K562 (cell line): ENCODE measurements around the gene RNLS. TPM values are rescaled to one million over a fixed set of nuclear protein-coding genes. Genes with fewer than 3 reads are reported as not detected.

Experiments
- ATAC-seq: fragments of 200-7000 bp; cut with Tn5 transposase; 3 replicates; pipeline ENCODE4 v1.9.1; 2020; ENCODE audit warnings: moderate library complexity
- BruUV-seq: library from RNA; stranded (reverse); fragments of 400-500 nt; replicated peaks from 2 replicates; lab custom pipeline; 2021; lab: Mats Ljungman, UMichigan
- CTCF ChIA-PET: fragments of 300-600 bp; formaldehyde crosslinking; extraction: SDS; loops from one replicate; lab custom pipeline; 2021; ENCODE audit warnings: low intra/inter-chr PET ratio; lab: Yijun Ruan, JAX
- POLR2A ChIA-PET: fragments of 300-600, 350-650 bp; sonication (Branson Sonifier 250); formaldehyde crosslinking; extraction: SDS; loops from one replicate; lab custom pipeline; 2021; ENCODE audit warnings: antibody characterized with exemption, inconsistent platforms; lab: Yijun Ruan, JAX
- DNase-seq, 4 experiments: peaks; one replicate each; pipeline versions ENCODE4 v3.0.0 to v3.0.0-alpha.2; 2011 to 2018; ENCODE audit warnings: low spot score in 3 of 4, mixed read lengths in 3 of 4; ENCODE audit errors: extremely low read depth in 1 of 4
- FAIRE-seq: peaks from 2 replicates; lab custom pipeline; 2011; peaks lifted over from hg19 to GRCh38; lab: Jason Lieb, UNC
- H2AFZ ChIP-seq: 2 replicates; pipeline ENCODE4 v1.6.0; 2011; ENCODE audit warnings: low read depth, low read length, control low read depth, inconsistent platforms
- H3K27ac ChIP-seq: fragments of 200-600 bp; 3 replicates; pipeline ENCODE4 v1.8.0; 2011; ENCODE audit warnings: low read depth, mild to moderate bottlenecking, control low read depth, inconsistent platforms, low read length, moderate library complexity, mixed read lengths; ENCODE audit errors: extremely low read depth
- H3K27me3 ChIP-seq, 2 experiments: fragments of 300-600 bp in 1 of 2; 2 replicates in 1 of 2; 3 replicates in 1 of 2; pipeline versions ENCODE4 v1.6.0 to v1.8.0; 2011; ENCODE audit warnings: inconsistent platforms in 2 of 2, low read length in 2 of 2, mild to moderate bottlenecking in 1 of 2, mixed read lengths in 1 of 2, moderate library complexity in 1 of 2; ENCODE audit not compliant: control insufficient read depth in 2 of 2, insufficient read depth in 2 of 2
- H3K36me3 ChIP-seq: fragments of 300-600 bp; 3 replicates; pipeline ENCODE4 v1.8.0; 2011; ENCODE audit warnings: mild to moderate bottlenecking, low read length, inconsistent platforms; ENCODE audit not compliant: control insufficient read depth, insufficient read depth
- H3K4me1 ChIP-seq, 2 experiments: fragments of 200-600 bp in 1 of 2; replicated peaks in 1 of 2; 2 replicates in 1 of 2; 3 replicates in 1 of 2; pipeline versions ENCODE4 v1.5.1 to v1.8.0; 2011; ENCODE audit warnings: inconsistent platforms in 2 of 2, low read length in 2 of 2, mild to moderate bottlenecking in 1 of 2, mixed read lengths in 1 of 2, moderate library complexity in 1 of 2; ENCODE audit not compliant: control insufficient read depth in 2 of 2, insufficient read depth in 2 of 2
- H3K4me2 ChIP-seq: 2 replicates; pipeline ENCODE4 v1.6.1; 2011; ENCODE audit warnings: low read length, control low read depth, inconsistent platforms, mixed read lengths; ENCODE audit not compliant: insufficient read depth
- H3K4me3 ChIP-seq: fragments of 200-600 bp; sonication (generic), shearing (Covaris generic); 2 replicates; pipeline ENCODE4 v1.5.1; 2016; ENCODE audit warnings: control low read depth, inconsistent platforms
- H3K79me2 ChIP-seq: fragments of 200-600 bp; 3 replicates; pipeline ENCODE4 v1.8.0; 2011; ENCODE audit warnings: low read length, inconsistent platforms; ENCODE audit not compliant: control insufficient read depth, insufficient read depth
- H3K9ac ChIP-seq, 2 experiments: 2 replicates each; pipeline versions ENCODE4 v1.6.0 to v1.6.1; 2011; ENCODE audit warnings: low read depth in 2 of 2, low read length in 2 of 2, control low read depth in 1 of 2, inconsistent platforms in 1 of 2, mild to moderate bottlenecking in 1 of 2, mixed read lengths in 1 of 2; ENCODE audit not compliant: insufficient read depth in 1 of 2
- H3K9me1 ChIP-seq: one replicate; pipeline ENCODE4 v1.6.0; 2011; ENCODE audit warnings: inconsistent platforms, mild to moderate bottlenecking, low read length, moderate library complexity; ENCODE audit not compliant: control insufficient read depth, insufficient read depth
- H3K9me3 ChIP-seq: replicated peaks from 2 replicates; pipeline ENCODE4 v1.5.1; 2011; ENCODE audit warnings: low read depth, low read length, inconsistent platforms; ENCODE audit not compliant: control insufficient read depth, insufficient read depth
- H4K20me1 ChIP-seq: replicated peaks from 2 replicates; pipeline ENCODE4 v1.6.1; 2011; ENCODE audit warnings: low read length, inconsistent platforms, mixed read lengths; ENCODE audit not compliant: control insufficient read depth, insufficient read depth
- CC2D1A ChIP-seq: fragments of 450-650 bp; IDR thresholded peaks from 2 replicates; pipeline ENCODE4 v1.6.1; 2017; ENCODE audit warnings: mild to moderate bottlenecking
- CCNT2 ChIP-seq: IDR thresholded peaks from 2 replicates; pipeline ENCODE4 v1.6.1; 2011; ENCODE audit warnings: borderline replicate concordance, low read depth, mild to moderate bottlenecking, moderate library complexity, mixed read lengths, low read length; ENCODE audit not compliant: insufficient read length; ENCODE audit errors: extremely low read depth
- FOXM1 ChIP-seq, 2 experiments: fragments of 450-650 bp in 1 of 2; sonication (generic) in 1 of 2; formaldehyde crosslinking in 1 of 2; IDR thresholded peaks; 2 replicates each; pipeline versions ENCODE4 v1.6.1 to v1.9.0; 2017 to 2022; ENCODE audit warnings: low read depth in 2 of 2, mild to moderate bottlenecking in 2 of 2, missing genetic modification reagents in 1 of 2, moderate library complexity in 1 of 2
- HDAC8 ChIP-seq: fragments of 450-650 bp; IDR thresholded peaks from 2 replicates; pipeline ENCODE4 v1.6.1; 2016; ENCODE audit warnings: mild to moderate bottlenecking, missing genetic modification characterization, moderate library complexity, missing compliant biosample characterization
- MAFK ChIP-seq: IDR thresholded peaks from 2 replicates; pipeline ENCODE4 v1.6.1; 2011; ENCODE audit warnings: low read length, improper control_type of control experiment
- MCM2 ChIP-seq: fragments of 450-650 bp; IDR thresholded peaks from 2 replicates; pipeline ENCODE4 v1.6.1; 2017; ENCODE audit warnings: low read depth, mild to moderate bottlenecking
- MYBL2 ChIP-seq, 2 experiments: fragments of 450-650 bp in 1 of 2; sonication (generic) in 1 of 2; formaldehyde crosslinking in 1 of 2; IDR thresholded peaks; 2 replicates each; pipeline versions ENCODE4 v1.6.1 to v1.8.1; 2017 to 2022; ENCODE audit warnings: borderline replicate concordance in 1 of 2, inconsistent platforms in 1 of 2, low read depth in 1 of 2, mild to moderate bottlenecking in 1 of 2, missing genetic modification reagents in 1 of 2, moderate library complexity in 1 of 2
- NR2C1 ChIP-seq, 2 experiments: fragments of 450-650 bp; IDR thresholded peaks; 2 replicates each; pipeline ENCODE4 v1.6.1; 2017; ENCODE audit warnings: mild to moderate bottlenecking in 2 of 2, antibody characterized with exemption in 1 of 2, inconsistent platforms in 1 of 2, missing compliant biosample characterization in 1 of 2, missing genetic modification characterization in 1 of 2
- RBM14 ChIP-seq: fragments of 200-400 bp; formaldehyde crosslinking; IDR thresholded peaks from 2 replicates; pipeline ENCODE4 v1.6.1; 2018; ENCODE audit warnings: low read depth, mild to moderate bottlenecking, low read length, moderate library complexity, borderline replicate concordance; ENCODE audit not compliant: insufficient read depth
- TAL1 ChIP-seq: fragments of 450-650 bp; IDR thresholded peaks from 2 replicates; pipeline ENCODE4 v1.6.1; 2016; ENCODE audit warnings: mild to moderate bottlenecking
- TBP ChIP-seq: optimal IDR thresholded peaks from 2 replicates; pipeline ENCODE3; 2011; ENCODE audit warnings: low read depth, low read length, improper control_type of control experiment
- TRIM28 ChIP-seq: fragments of 450-650 bp; IDR thresholded peaks from 2 replicates; pipeline ENCODE4 v1.6.1; 2017
- ZC3H11A ChIP-seq: IDR thresholded peaks from 2 replicates; pipeline ENCODE4 v1.6.1; 2012; ENCODE audit warnings: low read depth, low read length, improper control_type of control experiment
- ZFP1 ChIP-seq: fragments of 450-650 bp; formaldehyde crosslinking; IDR thresholded peaks from 2 replicates; pipeline ENCODE4 v1.4.0; 2020; ENCODE audit warnings: mild to moderate bottlenecking, mixed read lengths
- ZNF23 ChIP-seq: fragments of 250-450 bp; sonication (Bioruptor Pico); IDR thresholded peaks from 2 replicates; pipeline ENCODE4 v1.4.0; 2020; ENCODE audit warnings: mild to moderate bottlenecking
- ZNF3 ChIP-seq: fragments of 250-450 bp; sonication (Bioruptor Pico); IDR thresholded peaks from 2 replicates; pipeline ENCODE4 v1.5.0; 2021; ENCODE audit warnings: mild to moderate bottlenecking, moderate library complexity
- ZNF311 ChIP-seq: fragments of 250-450 bp; sonication (Bioruptor Pico); IDR thresholded peaks from 2 replicates; pipeline ENCODE4 v1.4.0; 2020; ENCODE audit warnings: mild to moderate bottlenecking, moderate library complexity
- WGBS: fragments of 100-300 bp; shearing (Covaris generic); methylation state at CpG from one replicate; pipeline ENCODE4 v1.1.6; 2016; ENCODE audit warnings: low coverage, mixed read lengths; ENCODE audit not compliant: insufficient coverage; ENCODE audit errors: missing lambda C conversion rate; 5-methylcytosine and 5-hydroxymethylcytosine counted together
- in situ Hi-C: fragments of 300-500 bp; cut with MboI; formaldehyde crosslinking; loops from 4 replicates; pipeline ENCODE4 v1.15.0; 2018; ENCODE audit warnings: inconsistent platforms, mixed read lengths
- intact Hi-C: fragments of 100-400 bp; cut with micrococcal nuclease; formaldehyde crosslinking; loops from 2 replicates; pipeline ENCODE4 v1.14.2; 2022
- polyA plus RNA-seq, 8 experiments: library from polyadenylated mRNA; depleted of rRNA in 4 of 8; stranded (reverse) in 5 of 8; unstranded in 3 of 8; fragments of >200 nt; fragmentation: Nextera tagmentation in 2 of 8; fragmentation: Illumina TruSeq in 1 of 8; extraction: Ambion mirVana in 2 of 8; extraction: Trizol in 1 of 8; gene quantifications; 2 replicates each; pipeline versions ENCODE4 v1.2.1 to v1.2.3, GENCODE V29; 2011 to 2014; ENCODE audit warnings: inconsistent platforms in 1 of 8, missing spikeins in 1 of 8
- total RNA-seq, 7 experiments: library from RNA; depleted of rRNA in 6 of 7; stranded (reverse); fragments of >200 nt in 6 of 7; fragmentation: Illumina TruSeq in 2 of 7; extraction: Trizol in 2 of 7; gene quantifications; 2 replicates each; pipeline versions ENCODE4 v1.2.1 to v1.2.3, GENCODE V29; 2011 to 2021; ENCODE audit warnings: low replicate concordance in 1 of 7
- TF ChIP-seq, protein P1 (sequence below): fragments of 250-450 bp; sonication (Bioruptor Pico); IDR thresholded peaks from 2 replicates; pipeline ENCODE4 v1.5.1; 2021; ENCODE audit warnings: mild to moderate bottlenecking
- TF ChIP-seq, protein P2 (sequence below): fragments of 250-450 bp; sonication (Bioruptor Pico); IDR thresholded peaks from 2 replicates; pipeline ENCODE4 v1.4.0; 2020
- TF ChIP-seq, protein P3 (sequence below): sonication (generic); formaldehyde crosslinking; IDR thresholded peaks from 2 replicates; pipeline ENCODE4 v1.8.0; 2022; ENCODE audit warnings: missing genetic modification reagents, mild to moderate bottlenecking, moderate library complexity, borderline replicate concordance

The RNLS gene
- total and polyA plus RNA-seq, 9 of the 15 experiments (the other 6 are each of a cell fraction or from before 2014, with no cell fraction given): 0.14 to 0.72 (median 0.41) TPM; not detected in 3

DNA sequence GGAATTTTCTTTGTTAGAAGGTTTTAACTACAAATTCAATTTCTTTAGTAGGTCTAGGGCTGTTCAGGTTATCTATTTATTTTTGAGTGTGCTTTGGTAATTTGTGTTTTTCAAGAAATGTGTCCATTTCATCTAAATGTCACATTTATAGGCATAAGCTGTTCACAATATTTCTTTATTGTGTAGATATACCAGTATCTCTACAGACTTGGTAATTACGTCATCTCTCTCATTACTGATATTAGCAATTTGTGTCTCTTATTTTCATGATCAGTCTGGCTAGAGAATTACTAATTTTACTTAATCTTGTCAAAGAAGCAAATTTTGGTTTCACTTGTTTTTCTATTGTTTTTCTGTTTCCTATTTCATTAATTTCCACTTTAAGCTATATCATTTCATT lies 152.0 kb downstream of the RNLS start (continued):
- TF ChIP-seq, protein P1, sequence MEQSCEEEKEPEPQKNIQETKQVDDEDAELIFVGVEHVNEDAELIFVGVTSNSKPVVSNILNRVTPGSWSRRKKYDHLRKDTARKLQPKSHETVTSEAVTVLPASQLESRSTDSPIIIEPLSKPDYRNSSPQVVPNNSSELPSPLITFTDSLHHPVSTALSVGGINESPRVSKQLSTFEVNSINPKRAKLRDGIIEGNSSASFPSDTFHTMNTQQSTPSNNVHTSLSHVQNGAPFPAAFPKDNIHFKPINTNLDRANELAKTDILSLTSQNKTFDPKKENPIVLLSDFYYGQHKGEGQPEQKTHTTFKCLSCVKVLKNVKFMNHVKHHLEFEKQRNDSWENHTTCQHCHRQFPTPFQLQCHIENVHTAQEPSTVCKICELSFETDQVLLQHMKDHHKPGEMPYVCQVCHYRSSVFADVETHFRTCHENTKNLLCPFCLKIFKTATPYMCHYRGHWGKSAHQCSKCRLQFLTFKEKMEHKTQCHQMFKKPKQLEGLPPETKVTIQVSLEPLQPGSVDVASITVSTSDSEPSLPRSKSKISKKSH: no peak
- TF ChIP-seq HDAC8 (tag): no peak
- TF ChIP-seq ZNF23: no peak

DNA sequence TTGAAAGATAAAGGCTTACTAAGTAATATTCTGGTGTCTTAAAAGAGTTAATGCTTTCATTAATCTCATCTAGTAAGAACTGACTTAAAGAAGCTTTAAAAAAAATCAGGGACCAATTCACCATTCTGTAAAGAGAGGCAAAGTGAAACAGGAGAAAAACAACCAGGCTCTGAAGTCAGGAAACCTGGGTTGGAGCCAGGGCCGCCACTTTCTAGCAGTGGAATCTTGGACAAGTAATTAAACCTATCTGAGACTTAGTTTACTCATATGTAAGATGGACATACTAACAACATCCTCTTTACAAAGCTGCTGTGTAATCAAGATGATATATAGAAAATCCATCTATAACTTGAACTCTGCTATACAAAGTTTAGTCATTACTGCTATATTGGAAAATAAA lies 154.1 kb downstream of the RNLS start:
- WGBS: 0% methylated on average over 1 of the region's 1 CpG
- no TSS peak for BruUV-seq
- FAIRE-seq (no peak), DNase-seq (no peak), ATAC-seq (no peak)
- Histone ChIP-seq H3K9me3 (no peaks in the 10 kb centered on the region), H2AFZ (no peak overlapping the region), H3K36me3 (no peaks in the 10 kb centered on the region), H4K20me1 (no peaks in the 10 kb centered on the region), H3K4me1 (no peaks in the 10 kb centered on the region), H3K4me3 (no peak overlapping the region), H3K9ac (no peak overlapping the region), H3K9me1 (no peaks in the 10 kb centered on the region), H3K4me2 (no peak overlapping the region), H3K27me3 (no peaks in the 10 kb centered on the region), H3K79me2 (no peaks in the 10 kb centered on the region), H3K27ac (no peak overlapping the region)
- ChIA-PET POLR2A (no interaction called here), CTCF (no interaction called here)
- intact Hi-C loops (no loop called here), in situ Hi-C loops (no loop called here)
- no peak for TF ChIP-seq TRIM28
- TF ChIP-seq, protein P2, sequence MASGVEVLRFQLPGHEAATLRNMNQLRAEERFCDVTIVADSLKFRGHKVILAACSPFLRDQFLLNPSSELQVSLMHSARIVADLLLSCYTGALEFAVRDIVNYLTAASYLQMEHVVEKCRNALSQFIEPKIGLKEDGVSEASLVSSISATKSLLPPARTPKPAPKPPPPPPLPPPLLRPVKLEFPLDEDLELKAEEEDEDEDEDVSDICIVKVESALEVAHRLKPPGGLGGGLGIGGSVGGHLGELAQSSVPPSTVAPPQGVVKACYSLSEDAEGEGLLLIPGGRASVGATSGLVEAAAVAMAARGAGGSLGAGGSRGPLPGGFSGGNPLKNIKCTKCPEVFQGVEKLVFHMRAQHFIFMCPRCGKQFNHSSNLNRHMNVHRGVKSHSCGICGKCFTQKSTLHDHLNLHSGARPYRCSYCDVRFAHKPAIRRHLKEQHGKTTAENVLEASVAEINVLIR (CRISPR knock-in tag): no peak
- no peak for TF ChIP-seq CCNT2
- no peak for TF ChIP-seq ZFP1 (CRISPR knock-in tag)
- TF ChIP-seq MAFK: no peak
- no peak for TF ChIP-seq ZNF3 (CRISPR knock-in tag)
- TF ChIP-seq, protein P3, sequence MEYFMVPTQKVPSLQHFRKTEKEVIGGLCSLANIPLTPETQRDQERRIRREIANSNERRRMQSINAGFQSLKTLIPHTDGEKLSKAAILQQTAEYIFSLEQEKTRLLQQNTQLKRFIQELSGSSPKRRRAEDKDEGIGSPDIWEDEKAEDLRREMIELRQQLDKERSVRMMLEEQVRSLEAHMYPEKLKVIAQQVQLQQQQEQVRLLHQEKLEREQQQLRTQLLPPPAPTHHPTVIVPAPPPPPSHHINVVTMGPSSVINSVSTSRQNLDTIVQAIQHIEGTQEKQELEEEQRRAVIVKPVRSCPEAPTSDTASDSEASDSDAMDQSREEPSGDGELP: no peak
- TF ChIP-seq TAL1: no peak
- TF ChIP-seq TBP: no peak
- no peak for TF ChIP-seq RBM14
- no peak for TF ChIP-seq ZNF311 (CRISPR knock-in tag)
- no peak for TF ChIP-seq MYBL2 (IDR thresholded peaks at IDR 0.05; ENCODE audit: low read depth)
- TF ChIP-seq MYBL2 (CRISPR knock-in tag; IDR thresholded peaks at IDR 0.05; ENCODE audit: borderline replicate concordance): no peak
- no peak for TF ChIP-seq MCM2
- TF ChIP-seq FOXM1 (IDR thresholded peaks at IDR 0.05; ENCODE audit: low read depth): no peak
- TF ChIP-seq FOXM1 (CRISPR knock-in tag; IDR thresholded peaks at IDR 0.05; ENCODE audit: low read depth): no peak
- TF ChIP-seq CC2D1A: no peak
- no peak for TF ChIP-seq ZC3H11A
- no peak for TF ChIP-seq NR2C1 (IDR thresholded peaks at IDR 0.05)
- TF ChIP-seq NR2C1 (tag; IDR thresholded peaks at IDR 0.05): no peak
